Measurements from ENCODE around the gene MLF1.
"Not testable (repeated sequence)": the region's sequence is repeated elsewhere in the genome, so short reads cannot be mapped to it uniquely, and the experiment has no call there.

The MLF1 gene

GRCh38 chr3:158532099-158532734 is 38.8 kb upstream of the MLF1 start:
- TF ChIP-seq CTCF (IDR thresholded peaks at IDR 0.05) = peak; percentile 38
- no peak overlapping the region for H3K27ac ChIP-seq
- H3K79me2 ChIP-seq = no peaks in the 10 kb centered on the region
- H3K4me2 ChIP-seq (ENCODE audit: low read length) = no peak overlapping the region
- H2AFZ ChIP-seq = no peak overlapping the region
- no peaks in the 10 kb centered on the region for H3K27me3 ChIP-seq (ENCODE audit: control insufficient read depth, insufficient read depth, low read length)
- no peak overlapping the region for H3K9ac ChIP-seq
- no peaks in the 10 kb centered on the region for H3K36me3 ChIP-seq (ENCODE audit: control insufficient read depth, insufficient read depth, low read length)
- no peaks in the 10 kb centered on the region for H3K4me1 ChIP-seq
- no peak overlapping the region for H3K4me3 ChIP-seq (ENCODE audit: low read depth, low read length)
- H3K9me3 ChIP-seq (ENCODE audit: control insufficient read depth, low read length) = no peaks in the 10 kb centered on the region

GRCh38 chr3:158535918-158536317 is 35.1 kb upstream of the MLF1 start:
- H3K4me2 ChIP-seq (ENCODE audit: low read length) = no peak overlapping the region
- no peak for TF ChIP-seq CTCF (IDR thresholded peaks at IDR 0.05)
- no peak overlapping the region for H3K27ac ChIP-seq
- no peaks in the 10 kb centered on the region for H3K4me1 ChIP-seq
- no peaks in the 10 kb centered on the region for H3K9me3 ChIP-seq (ENCODE audit: control insufficient read depth, low read length)
- no peak overlapping the region for H3K4me3 ChIP-seq (ENCODE audit: low read depth, low read length)
- no peak overlapping the region for H2AFZ ChIP-seq
- H3K79me2 ChIP-seq = no peaks in the 10 kb centered on the region
- H3K27me3 ChIP-seq (ENCODE audit: control insufficient read depth, insufficient read depth, low read length) = no peaks in the 10 kb centered on the region
- no peaks in the 10 kb centered on the region for H3K36me3 ChIP-seq (ENCODE audit: control insufficient read depth, insufficient read depth, low read length)
- no peak overlapping the region for H3K9ac ChIP-seq

- TF ChIP-seq CTCF (IDR thresholded peaks at IDR 0.05) = peak; percentile 51
- Histone ChIP-seq H3K27ac (no peak overlapping the region), H3K4me1 (no peaks in the 10 kb centered on the region), H3K4me2 (ENCODE audit: low read length) (no peak overlapping the region), H3K27me3 (ENCODE audit: control insufficient read depth, insufficient read depth, low read length) (no peaks in the 10 kb centered on the region), H3K9ac (no peak overlapping the region), H2AFZ (peak overlapping the region; percentile 51), H3K36me3 (ENCODE audit: control insufficient read depth, insufficient read depth, low read length) (no peaks in the 10 kb centered on the region), H3K9me3 (ENCODE audit: control insufficient read depth, low read length) (no peaks in the 10 kb centered on the region), H3K4me3 (ENCODE audit: low read depth, low read length) (no peak overlapping the region), H3K79me2 (no peaks in the 10 kb centered on the region)
Measured at GRCh38 chr3:158539414-158540014, 31.5 kb upstream of the MLF1 start.

- H3K9me3 ChIP-seq (ENCODE audit: control insufficient read depth, low read length) = no peaks in the 10 kb centered on the region
- no peaks in the 10 kb centered on the region for H3K79me2 ChIP-seq
- no peak overlapping the region for H3K4me2 ChIP-seq (ENCODE audit: low read length)
- peak overlapping the region; percentile 51 for H2AFZ ChIP-seq
- no peaks in the 10 kb centered on the region for H3K27me3 ChIP-seq (ENCODE audit: control insufficient read depth, insufficient read depth, low read length)
- no peak for TF ChIP-seq CTCF (IDR thresholded peaks at IDR 0.05)
- no peaks in the 10 kb centered on the region for H3K4me1 ChIP-seq
- H3K9ac ChIP-seq = no peak overlapping the region
- H3K36me3 ChIP-seq (ENCODE audit: control insufficient read depth, insufficient read depth, low read length) = no peaks in the 10 kb centered on the region
- no peak overlapping the region for H3K27ac ChIP-seq
- H3K4me3 ChIP-seq (ENCODE audit: low read depth, low read length) = no peak overlapping the region
Measured at GRCh38 chr3:158540066-158540465, 30.9 kb upstream of the MLF1 start.

- H3K9me3 ChIP-seq (ENCODE audit: control insufficient read depth, low read length) = no peaks in the 10 kb centered on the region
- H3K36me3 ChIP-seq (ENCODE audit: control insufficient read depth, insufficient read depth, low read length) = no peaks in the 10 kb centered on the region
- H2AFZ ChIP-seq = no peak overlapping the region
- no peaks in the 10 kb centered on the region for H3K79me2 ChIP-seq
- H3K4me1 ChIP-seq = no peaks in the 10 kb centered on the region
- no peak for TF ChIP-seq CTCF (IDR thresholded peaks at IDR 0.05)
- H3K9ac ChIP-seq = no peak overlapping the region
- no peak overlapping the region for H3K27ac ChIP-seq
- no peak overlapping the region for H3K4me3 ChIP-seq (ENCODE audit: low read depth, low read length)
- no peaks in the 10 kb centered on the region for H3K27me3 ChIP-seq (ENCODE audit: control insufficient read depth, insufficient read depth, low read length)
- no peak overlapping the region for H3K4me2 ChIP-seq (ENCODE audit: low read length)
Measured at GRCh38 chr3:158548691-158549090, 22.3 kb upstream of the MLF1 start.

GRCh38 chr3:158549938-158550337 is 21.1 kb upstream of the MLF1 start:
- not testable (repeated sequence) for H3K79me2 ChIP-seq; H3K27me3 ChIP-seq (ENCODE audit: control insufficient read depth, insufficient read depth, low read length); H3K9me3 ChIP-seq (ENCODE audit: control insufficient read depth, low read length); H2AFZ ChIP-seq; H3K4me3 ChIP-seq (ENCODE audit: low read depth, low read length); H3K36me3 ChIP-seq (ENCODE audit: control insufficient read depth, insufficient read depth, low read length); H3K4me1 ChIP-seq; H3K9ac ChIP-seq; H3K4me2 ChIP-seq (ENCODE audit: low read length); H3K27ac ChIP-seq
